Measurements from ENCODE around the gene CLDN3.
A peak's percentile ranks its signal among the peaks of the same experiment; 100 is the strongest.
"Not testable (repeated sequence)": the region's sequence is repeated elsewhere in the genome, so short reads cannot be mapped to it uniquely, and the experiment has no call there.

CLDN3 gene

GRCh38 chr7:73770002-73770859 is at the start of gene CLDN3:
CLDN3 (minus strand) TSS chr7:73770270; CDS start chr7:73770049, 221 bp downstream.
- Histone ChIP-seq H3K9me3 (ENCODE audit: control insufficient read depth, low read length) (no peaks in the 10 kb centered on the region), H3K9ac (ENCODE audit: low read length) (peak within 1 kb of the TSS; percentile 8), H3K4me3 (ENCODE audit: low read length) (no peak within 1 kb of the TSS), H3K36me3 (ENCODE audit: control insufficient read depth, insufficient read depth, low read length) (no peaks in the 10 kb centered on the region), H3K27me3 (ENCODE audit: control insufficient read depth, insufficient read depth, low read length) (peaks cover 58% of the 10 kb centered on the region), H3K4me1 (ENCODE audit: control insufficient read depth, insufficient read depth, low read length) (peaks cover 19% of the 10 kb centered on the region)

- H3K9ac ChIP-seq (ENCODE audit: low read length) = no peak overlapping the region
- no peaks in the 10 kb centered on the region for H3K9me3 ChIP-seq (ENCODE audit: control insufficient read depth, low read length)
- no peaks in the 10 kb centered on the region for H3K36me3 ChIP-seq (ENCODE audit: control insufficient read depth, insufficient read depth, low read length)
- no peak overlapping the region for H3K4me3 ChIP-seq (ENCODE audit: low read length)
- peaks cover 3% of the 10 kb centered on the region for H3K4me1 ChIP-seq (ENCODE audit: control insufficient read depth, insufficient read depth, low read length)
- peaks cover 21% of the 10 kb centered on the region for H3K27me3 ChIP-seq (ENCODE audit: control insufficient read depth, insufficient read depth, low read length)
These were observed 47.1 kb upstream of the CLDN3 start for GRCh38 chr7:73817121-73817520.

- no peak overlapping the region for H3K4me3 ChIP-seq (ENCODE audit: low read length)
- H3K27me3 ChIP-seq (ENCODE audit: control insufficient read depth, insufficient read depth, low read length) = peaks cover 35% of the 10 kb centered on the region
- H3K9me3 ChIP-seq (ENCODE audit: control insufficient read depth, low read length) = no peaks in the 10 kb centered on the region
- no peaks in the 10 kb centered on the region for H3K36me3 ChIP-seq (ENCODE audit: control insufficient read depth, insufficient read depth, low read length)
- H3K9ac ChIP-seq (ENCODE audit: low read length) = no peak overlapping the region
- no peaks in the 10 kb centered on the region for H3K4me1 ChIP-seq (ENCODE audit: control insufficient read depth, insufficient read depth, low read length)
These were observed 45.4 kb upstream of the CLDN3 start for GRCh38 chr7:73815436-73815835.

- Histone ChIP-seq H3K4me3 (ENCODE audit: low read length) (no peak overlapping the region), H3K9ac (ENCODE audit: low read length) (no peak overlapping the region), H3K9me3 (ENCODE audit: control insufficient read depth, low read length) (no peaks in the 10 kb centered on the region), H3K36me3 (ENCODE audit: control insufficient read depth, insufficient read depth, low read length) (no peaks in the 10 kb centered on the region), H3K27me3 (ENCODE audit: control insufficient read depth, insufficient read depth, low read length) (peaks cover 50% of the 10 kb centered on the region), H3K4me1 (ENCODE audit: control insufficient read depth, insufficient read depth, low read length) (no peaks in the 10 kb centered on the region)
These were observed 42.9 kb upstream of the CLDN3 start for GRCh38 chr7:73812996-73813395.

GRCh38 chr7:73811760-73812168 is 41.7 kb upstream of the CLDN3 start:
- H3K36me3 ChIP-seq (ENCODE audit: control insufficient read depth, insufficient read depth, low read length) = no peaks in the 10 kb centered on the region
- peaks cover 55% of the 10 kb centered on the region for H3K27me3 ChIP-seq (ENCODE audit: control insufficient read depth, insufficient read depth, low read length)
- H3K9ac ChIP-seq (ENCODE audit: low read length) = no peak overlapping the region
- H3K4me1 ChIP-seq (ENCODE audit: control insufficient read depth, insufficient read depth, low read length) = no peaks in the 10 kb centered on the region
- no peak overlapping the region for H3K4me3 ChIP-seq (ENCODE audit: low read length)
- no peaks in the 10 kb centered on the region for H3K9me3 ChIP-seq (ENCODE audit: control insufficient read depth, low read length)

- Histone ChIP-seq H3K9ac (ENCODE audit: low read length) (no peak overlapping the region), H3K4me1 (ENCODE audit: control insufficient read depth, insufficient read depth, low read length) (no peaks in the 10 kb centered on the region), H3K27me3 (ENCODE audit: control insufficient read depth, insufficient read depth, low read length) (peaks cover 52% of the 10 kb centered on the region)
These were observed 40.9 kb upstream of the CLDN3 start for GRCh38 chr7:73810998-73811360.

GRCh38 chr7:73809467-73809951 is 39.4 kb upstream of the CLDN3 start:
- peaks cover 51% of the 10 kb centered on the region for H3K27me3 ChIP-seq (ENCODE audit: control insufficient read depth, insufficient read depth, low read length)
- H3K4me3 ChIP-seq (ENCODE audit: low read length) = no peak overlapping the region
- H3K36me3 ChIP-seq (ENCODE audit: control insufficient read depth, insufficient read depth, low read length) = no peaks in the 10 kb centered on the region
- H3K9me3 ChIP-seq (ENCODE audit: control insufficient read depth, low read length) = no peaks in the 10 kb centered on the region
- H3K4me1 ChIP-seq (ENCODE audit: control insufficient read depth, insufficient read depth, low read length) = no peaks in the 10 kb centered on the region
- no peak overlapping the region for H3K9ac ChIP-seq (ENCODE audit: low read length)

More at GRCh38 chr7:73810998-73811360, 40.9 kb upstream of the CLDN3 start:
- Histone ChIP-seq H3K36me3 (ENCODE audit: control insufficient read depth, insufficient read depth, low read length) (no peaks in the 10 kb centered on the region), H3K9me3 (ENCODE audit: control insufficient read depth, low read length) (no peaks in the 10 kb centered on the region), H3K4me3 (ENCODE audit: low read length) (no peak overlapping the region)

GRCh38 chr7:73802459-73802858 is 32.4 kb upstream of the CLDN3 start:
- Histone ChIP-seq H3K9me3 (ENCODE audit: control insufficient read depth, low read length) (no peaks in the 10 kb centered on the region), H3K27me3 (ENCODE audit: control insufficient read depth, insufficient read depth, low read length) (peaks cover 40% of the 10 kb centered on the region), H3K4me1 (ENCODE audit: control insufficient read depth, insufficient read depth, low read length) (no peaks in the 10 kb centered on the region), H3K4me3 (ENCODE audit: low read length) (no peak overlapping the region), H3K9ac (ENCODE audit: low read length) (no peak overlapping the region), H3K36me3 (ENCODE audit: control insufficient read depth, insufficient read depth, low read length) (no peaks in the 10 kb centered on the region)

- H3K4me3 ChIP-seq (ENCODE audit: low read length) = no peak overlapping the region
- no peaks in the 10 kb centered on the region for H3K4me1 ChIP-seq (ENCODE audit: control insufficient read depth, insufficient read depth, low read length)
- H3K27me3 ChIP-seq (ENCODE audit: control insufficient read depth, insufficient read depth, low read length) = peaks cover 35% of the 10 kb centered on the region
- H3K36me3 ChIP-seq (ENCODE audit: control insufficient read depth, insufficient read depth, low read length) = no peaks in the 10 kb centered on the region
- H3K9me3 ChIP-seq (ENCODE audit: control insufficient read depth, low read length) = no peaks in the 10 kb centered on the region
- H3K9ac ChIP-seq (ENCODE audit: low read length) = no peak overlapping the region
These were observed 31.5 kb upstream of the CLDN3 start for GRCh38 chr7:73801577-73801976.

GRCh38 chr7:73799282-73800141 is 29.4 kb upstream of the CLDN3 start:
- no peak overlapping the region for H3K4me3 ChIP-seq (ENCODE audit: low read length)
- H3K36me3 ChIP-seq (ENCODE audit: control insufficient read depth, insufficient read depth, low read length) = no peaks in the 10 kb centered on the region
- H3K9ac ChIP-seq (ENCODE audit: low read length) = no peak overlapping the region
- H3K9me3 ChIP-seq (ENCODE audit: control insufficient read depth, low read length) = no peaks in the 10 kb centered on the region
- H3K4me1 ChIP-seq (ENCODE audit: control insufficient read depth, insufficient read depth, low read length) = no peaks in the 10 kb centered on the region
- peaks cover 45% of the 10 kb centered on the region for H3K27me3 ChIP-seq (ENCODE audit: control insufficient read depth, insufficient read depth, low read length)

- Histone ChIP-seq H3K4me1 (ENCODE audit: control insufficient read depth, insufficient read depth, low read length) (peaks cover 14% of the 10 kb centered on the region), H3K27me3 (ENCODE audit: control insufficient read depth, insufficient read depth, low read length) (peaks cover 57% of the 10 kb centered on the region)
- H3K4me3 ChIP-seq (ENCODE audit: low read length); H3K9ac ChIP-seq (ENCODE audit: low read length); H3K36me3 ChIP-seq (ENCODE audit: control insufficient read depth, insufficient read depth, low read length); H3K9me3 ChIP-seq (ENCODE audit: control insufficient read depth, low read length): not testable (repeated sequence)
These were observed 27.1 kb upstream of the CLDN3 start for GRCh38 chr7:73797176-73797575.

GRCh38 chr7:73796656-73797055 is 26.6 kb upstream of the CLDN3 start:
- H3K27me3 ChIP-seq (ENCODE audit: control insufficient read depth, insufficient read depth, low read length) = peaks cover 62% of the 10 kb centered on the region
- not testable (repeated sequence) for H3K9me3 ChIP-seq (ENCODE audit: control insufficient read depth, low read length)

More at GRCh38 chr7:73796656-73797055, 26.6 kb upstream of the CLDN3 start:
- H3K9ac ChIP-seq (ENCODE audit: low read length); H3K36me3 ChIP-seq (ENCODE audit: control insufficient read depth, insufficient read depth, low read length); H3K4me3 ChIP-seq (ENCODE audit: low read length): not testable (repeated sequence)
- H3K4me1 ChIP-seq (ENCODE audit: control insufficient read depth, insufficient read depth, low read length) = peaks cover 14% of the 10 kb centered on the region
